ENCODE results near the gene NCF2.

DNA sequence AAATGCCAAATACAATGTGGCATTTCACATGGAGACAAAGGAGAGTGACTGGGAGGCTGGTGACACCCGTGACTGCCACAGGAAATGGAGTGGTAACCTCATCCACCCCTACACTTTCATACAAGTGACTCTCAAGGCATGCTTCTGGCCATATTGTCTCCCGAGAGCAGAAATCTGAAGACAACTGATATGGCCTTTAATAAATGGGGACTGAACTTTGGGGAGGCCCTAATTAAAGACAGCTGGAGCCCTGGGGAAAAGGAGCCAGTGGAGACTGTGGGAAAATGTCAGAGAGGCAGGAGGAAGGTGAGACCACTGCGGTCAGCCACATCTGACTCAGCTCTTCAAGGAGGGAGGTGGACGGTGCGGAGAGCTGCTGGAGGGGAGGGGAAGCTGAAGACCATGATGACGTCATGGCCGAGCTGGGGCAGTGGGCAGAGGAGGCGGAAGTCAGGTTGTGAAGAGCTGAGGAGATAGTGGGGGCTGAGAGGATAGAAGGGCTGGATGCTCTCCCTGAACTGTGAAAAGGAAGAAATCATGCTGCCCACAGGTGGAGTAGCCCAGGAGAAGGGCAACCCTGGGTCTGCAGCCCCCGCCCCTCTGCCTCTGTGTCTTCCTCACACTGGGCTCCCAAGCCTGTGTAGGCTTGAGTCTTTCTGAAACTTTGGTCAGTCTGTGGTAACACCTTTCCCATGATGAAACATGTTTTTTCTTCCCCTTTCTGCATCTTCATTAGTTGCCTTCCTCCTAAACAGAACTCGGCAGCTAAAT is 14.0 kb upstream of the NCF2 start:
- TF ChIP-seq POLR2A (IDR thresholded peaks at IDR 0.05; ENCODE audit: low read length) (no peak), GATA1 (IDR thresholded peaks at IDR 0.05; ENCODE audit: low read depth, low read length) (no peak)
